ENCODE measurements around the gene MEF2C. TPM values are rescaled to one million over a fixed set of nuclear protein-coding genes. Genes with fewer than 3 reads are reported as not detected.
A peak's percentile ranks its signal among the peaks of the same experiment; 100 is the strongest.

The MEF2C gene
- total RNA-seq, 1 experiment from 2014 or later: 13.0 TPM

DNA sequence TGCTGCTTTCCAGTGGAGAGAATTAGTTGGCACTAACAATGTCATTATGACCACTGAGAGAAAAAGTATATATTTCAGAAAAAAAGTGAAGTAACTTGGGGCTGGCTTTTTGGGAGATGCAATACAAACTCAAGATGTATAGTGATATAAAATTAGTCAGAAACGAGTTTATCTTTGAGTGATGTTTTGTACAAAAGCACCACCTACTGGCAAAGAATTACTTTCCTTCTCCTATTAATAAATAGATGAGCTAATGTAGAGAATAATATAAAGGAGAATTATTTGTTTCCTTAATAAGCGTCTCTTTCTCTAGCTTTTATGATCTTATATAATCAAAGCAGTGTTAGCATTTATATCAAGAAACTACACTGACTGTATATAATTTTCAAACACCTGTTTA, 158.8 kb downstream of the MEF2C start:
- Histone ChIP-seq H3K9me3 (ENCODE audit: control insufficient read depth in 1 of 2, insufficient read depth in 1 of 2, low read depth in 1 of 2, low read length in 2 of 2) (no peaks in the 10 kb centered on the region), H3K36me3 (ENCODE audit: control insufficient read depth in 1 of 2, insufficient read depth in 2 of 2, low read length in 2 of 2) (no peaks in the 10 kb centered on the region), H3K9ac (ENCODE audit: low read length) (no peak overlapping the region), H3K4me2 (ENCODE audit: low read length) (no peak overlapping the region), H3K4me3 (replicated peaks in 1 of 2; ENCODE audit: low read depth in 1 of 2, low read length in 2 of 2) (no peak overlapping the region), H3K9me2 (ENCODE audit: insufficient read depth) (no peaks in the 10 kb centered on the region), H3K27me3 (ENCODE audit: insufficient read depth, low read length) (no peaks in the 10 kb centered on the region), H3K4me1 (ENCODE audit: control insufficient read depth in 1 of 2, insufficient read depth in 2 of 2, low read length in 2 of 2) (no peaks in the 10 kb centered on the region), H2AFZ (ENCODE audit: low read depth, low read length, poor library complexity, severe bottlenecking) (no peak overlapping the region), H3K79me2 (ENCODE audit: insufficient read depth, low read length) (no peaks in the 10 kb centered on the region), H3K27ac (ENCODE audit: low read depth, low read length) (no peak overlapping the region), H4K20me1 (ENCODE audit: insufficient read depth) (no peaks in the 10 kb centered on the region)
- ChIA-PET POLR2A (interaction anchor here (1.2 kb wide), 1 partner anchor 943 kb away, joined by 4 read pairs; no protein-coding TSS in a partner anchor), CTCF (interaction anchor here (0.6 to 3.7 kb wide), 16 partner anchors 9 to 1654 kb away, joined by 3 to 79 read pairs (median 4); partner anchors contain the start of gene CCNH), RAD21 (ENCODE audit: low non-redundant PET in 1 of 2, low total read pairs in 2 of 2, uncharacterized antibody in 2 of 2, unreplicated experiment in 2 of 2) (interaction anchor here (1.2 to 1.5 kb wide), 3 partner anchors 34 to 943 kb away, joined by 5 to 7 read pairs (median 5); no protein-coding TSS in a partner anchor)
- DNase-seq (ENCODE audit: low read depth, low spot score) (peak; percentile 8), ATAC-seq (0 out of 2 replicates have a peak, but pooled peaks have one; percentile 44)
- TF ChIP-seq FOSL1 (IDR thresholded peaks at IDR 0.05; ENCODE audit: low read depth) (no peak), RAD21 (IDR thresholded peaks at IDR 0.05; ENCODE audit: low read depth) (peak; percentile 58), POLR2A (IDR thresholded peaks at IDR 0.05; ENCODE audit: borderline replicate concordance, extremely low read depth, insufficient read depth, insufficient read length) (no peak)
- TF ChIP-seq, protein P1, sequence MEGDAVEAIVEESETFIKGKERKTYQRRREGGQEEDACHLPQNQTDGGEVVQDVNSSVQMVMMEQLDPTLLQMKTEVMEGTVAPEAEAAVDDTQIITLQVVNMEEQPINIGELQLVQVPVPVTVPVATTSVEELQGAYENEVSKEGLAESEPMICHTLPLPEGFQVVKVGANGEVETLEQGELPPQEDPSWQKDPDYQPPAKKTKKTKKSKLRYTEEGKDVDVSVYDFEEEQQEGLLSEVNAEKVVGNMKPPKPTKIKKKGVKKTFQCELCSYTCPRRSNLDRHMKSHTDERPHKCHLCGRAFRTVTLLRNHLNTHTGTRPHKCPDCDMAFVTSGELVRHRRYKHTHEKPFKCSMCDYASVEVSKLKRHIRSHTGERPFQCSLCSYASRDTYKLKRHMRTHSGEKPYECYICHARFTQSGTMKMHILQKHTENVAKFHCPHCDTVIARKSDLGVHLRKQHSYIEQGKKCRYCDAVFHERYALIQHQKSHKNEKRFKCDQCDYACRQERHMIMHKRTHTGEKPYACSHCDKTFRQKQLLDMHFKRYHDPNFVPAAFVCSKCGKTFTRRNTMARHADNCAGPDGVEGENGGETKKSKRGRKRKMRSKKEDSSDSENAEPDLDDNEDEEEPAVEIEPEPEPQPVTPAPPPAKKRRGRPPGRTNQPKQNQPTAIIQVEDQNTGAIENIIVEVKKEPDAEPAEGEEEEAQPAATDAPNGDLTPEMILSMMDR (IDR thresholded peaks at IDR 0.05 in 2 of 3, conservative IDR thresholded peaks at IDR 0.05 in 1 of 3; ENCODE audit: borderline replicate concordance in 1 of 3, insufficient read depth in 1 of 3, low read depth in 2 of 3, low read length in 2 of 3): peak; percentile 20 to 51 (median 27); a peak in 4 of 6 replicates
- intact Hi-C loops (cut with micrococcal nuclease): loop anchor here (1.0 to 10.0 kb wide), 3 partner anchors 943 to 1661 kb away; no protein-coding TSS in a partner anchor
- BruUV-seq (replicated peaks): no TSS peak

DNA sequence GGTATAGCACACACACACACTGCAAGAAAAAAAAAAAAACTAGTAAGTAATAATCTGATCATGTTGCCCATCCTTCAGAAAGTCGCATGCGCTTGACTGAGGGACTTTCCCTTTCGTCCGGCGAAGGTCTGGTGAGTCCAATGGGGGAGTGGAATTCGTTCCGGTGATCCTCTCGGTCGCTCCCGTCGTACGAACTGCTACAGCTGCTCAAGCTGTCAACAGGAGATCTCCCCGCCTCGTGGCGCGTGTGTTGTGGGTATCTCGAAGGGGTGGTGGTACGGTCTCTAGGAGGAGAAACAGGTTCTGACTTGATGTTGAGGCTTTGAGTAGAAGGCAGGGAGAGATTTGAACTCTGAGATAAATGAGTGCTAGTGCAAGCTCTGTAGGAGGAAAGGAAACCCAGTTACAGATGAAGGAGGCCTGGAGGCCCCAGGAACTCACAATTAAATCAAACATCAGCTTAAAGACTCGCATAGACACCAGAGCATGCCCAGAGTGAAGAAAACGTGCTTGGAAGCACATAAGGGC, 160.4 kb downstream of the MEF2C start:
- no peak overlapping the region for H3K27ac ChIP-seq (ENCODE audit: low read depth, low read length)
- H3K4me3 ChIP-seq (replicated peaks in 1 of 2; ENCODE audit: low read depth in 1 of 2, low read length in 2 of 2): no peak overlapping the region
- no peaks in the 10 kb centered on the region for H4K20me1 ChIP-seq (ENCODE audit: insufficient read depth)
- no peaks in the 10 kb centered on the region for H3K36me3 ChIP-seq (ENCODE audit: control insufficient read depth in 1 of 2, insufficient read depth in 2 of 2, low read length in 2 of 2)
- no peaks in the 10 kb centered on the region for H3K79me2 ChIP-seq (ENCODE audit: insufficient read depth, low read length)
- intact Hi-C loops (cut with micrococcal nuclease): loop anchor here (10.0 kb wide), 1 partner anchor 1662 kb away; no protein-coding TSS in a partner anchor
- H3K4me1 ChIP-seq (ENCODE audit: control insufficient read depth in 1 of 2, insufficient read depth in 2 of 2, low read length in 2 of 2): no peaks in the 10 kb centered on the region
- H3K9ac ChIP-seq (ENCODE audit: low read length): no peak overlapping the region
- H3K9me2 ChIP-seq (ENCODE audit: insufficient read depth): no peaks in the 10 kb centered on the region
- H3K9me3 ChIP-seq (ENCODE audit: control insufficient read depth in 1 of 2, insufficient read depth in 1 of 2, low read depth in 1 of 2, low read length in 2 of 2): no peaks in the 10 kb centered on the region
- RAD21 ChIA-PET (ENCODE audit: low non-redundant PET in 1 of 2, low total read pairs in 2 of 2, uncharacterized antibody in 2 of 2, unreplicated experiment in 2 of 2): no interaction called here
- DNase-seq (ENCODE audit: low read depth, low spot score): no peak
- no peak for ATAC-seq
- no peak overlapping the region for H3K4me2 ChIP-seq (ENCODE audit: low read length)
- no peaks in the 10 kb centered on the region for H3K27me3 ChIP-seq (ENCODE audit: insufficient read depth, low read length)
- POLR2A ChIA-PET: no interaction called here
- BruUV-seq (replicated peaks): no TSS peak
- CTCF ChIA-PET: no interaction called here
- no peak overlapping the region for H2AFZ ChIP-seq (ENCODE audit: low read depth, low read length, poor library complexity, severe bottlenecking)
- TF ChIP-seq ELF1 (IDR thresholded peaks at IDR 0.05; ENCODE audit: borderline replicate concordance, low read depth) (no peak), YY1 (IDR thresholded peaks at IDR 0.05; ENCODE audit: extremely low read depth, insufficient replicate concordance, low read depth, low read length) (no peak), EZH2phosphoT487 (IDR thresholded peaks at IDR 0.05; ENCODE audit: borderline replicate concordance) (no peak), FOSL1 (IDR thresholded peaks at IDR 0.05; ENCODE audit: low read depth) (no peak), SRF (IDR thresholded peaks at IDR 0.05; ENCODE audit: low read depth) (no peak), CBX3 (IDR thresholded peaks at IDR 0.05; ENCODE audit: low read depth) (no peak), JUND (IDR thresholded peaks at IDR 0.05) (no peak), POLR2A (IDR thresholded peaks at IDR 0.05; ENCODE audit: borderline replicate concordance, extremely low read depth, insufficient read depth, insufficient read length) (no peak), ZFX (IDR thresholded peaks at IDR 0.05) (no peak), EGR1 (IDR thresholded peaks at IDR 0.05; ENCODE audit: low read depth) (no peak), SP1 (IDR thresholded peaks at IDR 0.05; ENCODE audit: low read depth) (no peak), RAD21 (IDR thresholded peaks at IDR 0.05; ENCODE audit: low read depth) (no peak), MAX (IDR thresholded peaks at IDR 0.05) (no peak)
- TF ChIP-seq, protein P1 (IDR thresholded peaks at IDR 0.05 in 2 of 3, conservative IDR thresholded peaks at IDR 0.05 in 1 of 3; ENCODE audit: borderline replicate concordance in 1 of 3, insufficient read depth in 1 of 3, low read depth in 2 of 3, low read length in 2 of 3): no peak
